GM10266 (cell line): ENCODE measurements around the gene TRIM14.

Experiments used
- DNase-seq: peaks from one replicate; pipeline ENCODE4 v3.0.0; 2012; ENCODE audit errors: extremely low spot score
- CTCF ChIP-seq: IDR thresholded peaks from 2 replicates; pipeline ENCODE4 v1.5.1; 2012; ENCODE audit warnings: mild to moderate bottlenecking, low read depth; ENCODE audit not compliant: control insufficient read depth, insufficient read depth; ENCODE audit errors: missing control alignments

TRIM14 gene

GRCh38 chr9:98034593-98035546, 84.2 kb downstream of the TRIM14 start:
- peak; percentile 84 for TF ChIP-seq CTCF
- DNase-seq, result peak; percentile 70

GRCh38 chr9:98031935-98032334, 87.1 kb downstream of the TRIM14 start:
- no peak for DNase-seq

GRCh38 chr9:98031169-98031568, 87.9 kb downstream of the TRIM14 start:
- DNase-seq, result no peak
- no peak for TF ChIP-seq CTCF

More at GRCh38 chr9:98031935-98032334, 87.1 kb downstream of the TRIM14 start:
- TF ChIP-seq CTCF, result no peak

GRCh38 chr9:98024702-98025101, 94.3 kb downstream of the TRIM14 start:
- no peak for TF ChIP-seq CTCF
- DNase-seq, result no peak

- no peak for DNase-seq
- no peak for TF ChIP-seq CTCF
These were observed 96.6 kb downstream of the TRIM14 start for GRCh38 chr9:98022447-98022846.

GRCh38 chr9:98021306-98022040, 97.5 kb downstream of the TRIM14 start:
- no peak for TF ChIP-seq CTCF
- no peak for DNase-seq
